Activated CD8-positive, alpha-beta memory T cell treated with anti-CD3 and anti-CD28 coated beads for 1 hour (primary cell): ENCODE results near the gene CCNA2.

Source experiments
- DNase-seq, 2 donors: peaks; one replicate each; pipeline ENCODE4 v3.0.0-alpha.2; 2020; ENCODE audit warnings: low read depth in 1 of 2; ENCODE audit errors: extremely low read depth in 1 of 2

The CCNA2 gene

GRCh38 chr4:121777625-121778024 is 46.1 kb downstream of the CCNA2 start:
- no peak for DNase-seq

DNA sequence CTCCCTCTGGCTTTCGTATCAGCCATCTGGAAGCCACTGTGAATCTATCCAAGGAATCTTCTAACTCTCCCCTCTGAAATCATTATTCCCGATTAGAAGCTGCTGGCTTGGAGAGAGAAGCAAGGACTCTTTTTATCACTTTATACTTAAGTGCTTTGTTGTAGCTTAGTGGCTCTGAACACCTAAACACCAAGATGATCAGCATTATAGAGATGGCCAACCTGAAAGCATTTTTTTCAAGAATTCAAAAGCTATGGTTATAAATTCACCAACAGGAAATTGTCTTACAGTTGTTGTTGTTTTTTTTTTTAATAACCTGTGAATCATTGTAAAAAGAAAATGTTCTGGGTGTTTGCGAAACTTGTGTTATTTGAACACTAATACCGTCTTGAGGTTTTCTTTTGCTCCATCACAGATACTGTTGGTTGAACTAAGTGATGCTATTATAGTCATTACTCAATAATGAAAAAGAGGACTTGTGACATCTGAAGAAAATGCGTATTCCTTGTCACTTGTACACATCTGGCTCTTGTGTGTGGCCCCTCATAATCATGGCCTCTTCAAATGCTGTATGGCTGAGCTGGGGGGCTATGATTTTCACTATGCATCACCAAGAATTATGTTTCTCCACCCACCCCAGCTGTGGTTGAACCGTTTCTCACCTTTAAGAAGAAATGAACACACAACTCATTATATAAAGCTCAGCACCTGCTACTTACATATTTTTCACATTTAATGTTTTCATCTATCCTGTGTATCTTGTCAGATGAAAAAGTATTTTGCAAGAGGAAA is 46.9 kb downstream of the CCNA2 start:
- no peak for DNase-seq

DNA sequence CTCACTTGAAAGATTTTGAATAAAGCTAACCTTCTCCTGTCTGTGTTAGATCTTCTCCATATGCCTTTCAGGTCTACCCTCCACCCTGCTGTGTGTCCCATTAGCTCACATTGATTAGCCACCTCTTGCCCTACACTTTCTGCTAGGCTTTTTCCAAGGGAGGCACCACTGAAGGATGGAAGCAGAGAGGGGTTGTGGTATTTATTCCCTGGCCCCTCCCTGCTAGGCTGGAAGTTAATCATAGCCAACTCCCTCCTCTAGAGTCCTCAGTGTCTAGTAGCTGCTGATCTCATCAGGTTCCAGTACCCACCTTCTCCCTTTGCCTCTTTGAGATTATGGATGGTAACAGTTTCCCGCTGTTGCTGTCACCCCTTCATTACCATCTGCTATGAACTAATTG is 49.8 kb downstream of the CCNA2 start:
- DNase-seq: no peak

DNA sequence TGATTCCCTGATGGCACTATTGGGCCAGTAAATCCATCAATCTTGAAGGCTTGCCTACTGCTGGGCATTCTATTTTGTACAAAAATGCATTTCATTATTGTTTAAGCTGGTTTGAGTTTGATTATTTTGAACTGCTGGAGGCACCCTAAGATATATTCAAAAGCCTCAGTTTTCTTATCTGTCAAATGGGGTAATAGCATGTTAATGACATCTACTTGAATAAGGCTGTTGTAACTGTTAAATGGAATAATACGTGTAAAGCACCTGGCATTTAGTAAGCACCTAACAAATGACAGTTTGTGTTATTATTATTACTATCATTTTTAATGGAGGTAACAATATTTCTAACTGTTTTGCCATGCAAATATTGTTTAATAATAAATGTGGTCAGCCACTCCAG is 51.8 kb downstream of the CCNA2 start:
- no peak for DNase-seq

DNA sequence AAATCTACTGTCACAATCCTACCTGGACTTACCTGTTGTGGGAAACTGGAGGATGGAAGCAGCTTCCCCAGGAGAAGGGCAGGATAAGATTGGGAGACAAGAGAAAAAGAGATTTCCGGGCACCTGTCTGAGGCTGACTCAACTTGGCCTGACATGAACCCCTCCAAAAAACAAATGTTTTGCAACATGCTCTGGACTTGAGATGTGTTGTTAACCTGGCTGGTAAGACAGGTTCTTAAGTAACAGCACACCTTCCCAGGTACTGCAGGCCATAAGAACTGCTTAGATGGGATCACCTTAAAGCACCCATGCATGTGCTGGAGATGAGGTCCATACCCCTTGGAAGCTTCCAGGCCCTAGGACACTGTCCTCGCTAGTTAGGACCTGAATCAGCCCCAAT is 54.3 kb downstream of the CCNA2 start:
- DNase-seq: no peak

GRCh38 chr4:121767166-121767565 is 56.5 kb downstream of the CCNA2 start:
- no peak for DNase-seq
